Femur (tissue), 1 donor: ENCODE data around the gene KRTAP26-1.
A peak's percentile ranks its signal among the peaks of the same experiment; 100 is the strongest.

Source experiments
- DNase-seq: peaks from one replicate; pipeline ENCODE4 v3.0.0-alpha.2; 2017

Gene KRTAP26-1

GRCh38 chr21:30320215-30320614, at the start of gene KRTAP26-1:
Gene KRTAP26-1 (minus strand): TSS chr21:30320315. CDS start chr21:30320035, 280 bp downstream.
- no peak for DNase-seq

GRCh38 chr21:30355906-30356305, 35.8 kb upstream of the KRTAP26-1 start:
- no peak for DNase-seq

GRCh38 chr21:30354308-30355005, 34.3 kb upstream of the KRTAP26-1 start:
- DNase-seq, result no peak

GRCh38 chr21:30351534-30351933, 31.4 kb upstream of the KRTAP26-1 start:
- no peak for DNase-seq

- no peak for DNase-seq
Observed at GRCh38 chr21:30349572-30349971, 29.5 kb upstream of the KRTAP26-1 start.

- DNase-seq, result no peak
Observed at GRCh38 chr21:30348506-30348905, 28.4 kb upstream of the KRTAP26-1 start, which contains the start of gene KRTAP23-1. Gene KRTAP23-1 (minus strand): TSS chr21:30348606. CDS start chr21:30348606, 0 bp downstream.

- DNase-seq, result no peak
Observed at GRCh38 chr21:30345014-30345413, 24.9 kb upstream of the KRTAP26-1 start.

- DNase-seq, result no peak
Observed at GRCh38 chr21:30340714-30341573, 20.8 kb upstream of the KRTAP26-1 start.

GRCh38 chr21:30338717-30339116, 18.6 kb upstream of the KRTAP26-1 start:
- DNase-seq, result no peak

- no peak for DNase-seq
Observed at GRCh38 chr21:30337772-30338171, 17.7 kb upstream of the KRTAP26-1 start.

- no peak for DNase-seq
Observed at GRCh38 chr21:30337276-30337744, 17.2 kb upstream of the KRTAP26-1 start, which contains the start of gene KRTAP27-1. Gene KRTAP27-1 (minus strand): TSS chr21:30337694. CDS start chr21:30337668, 26 bp downstream.

GRCh38 chr21:30336596-30336995, 16.5 kb upstream of the KRTAP26-1 start:
- no peak for DNase-seq

GRCh38 chr21:30333736-30334135, 13.6 kb upstream of the KRTAP26-1 start:
- DNase-seq, result no peak

- no peak for DNase-seq
Observed at GRCh38 chr21:30332681-30333080, 12.6 kb upstream of the KRTAP26-1 start.

GRCh38 chr21:30329203-30329875, 9.2 kb upstream of the KRTAP26-1 start:
- no peak for DNase-seq

- no peak for DNase-seq
Observed at GRCh38 chr21:30326390-30326789, 6.3 kb upstream of the KRTAP26-1 start.

- DNase-seq, result no peak
Observed at GRCh38 chr21:30315701-30316100, 4.4 kb downstream of the KRTAP26-1 start.

- DNase-seq, result peak; percentile 29
Observed at GRCh38 chr21:30306884-30307283, 13.2 kb downstream of the KRTAP26-1 start.

- DNase-seq, result no peak
Observed at GRCh38 chr21:30305136-30305535, 15.0 kb downstream of the KRTAP26-1 start.

- no peak for DNase-seq
Observed at GRCh38 chr21:30289215-30289614, 30.9 kb downstream of the KRTAP26-1 start, which contains the start of gene KRTAP25-1. Gene KRTAP25-1 (minus strand): TSS chr21:30289514. CDS start chr21:30289490, 24 bp downstream.

GRCh38 chr21:30282850-30283249, 37.3 kb downstream of the KRTAP26-1 start, which contains the start of gene KRTAP24-1:
Gene KRTAP24-1 (minus strand): TSS chr21:30282950. CDS start chr21:30282932, 18 bp downstream.
- no peak for DNase-seq

GRCh38 chr21:30271611-30272010, 48.5 kb downstream of the KRTAP26-1 start:
- DNase-seq, result no peak

- DNase-seq, result peak; percentile 66
Observed at GRCh38 chr21:30271156-30271555, 49.0 kb downstream of the KRTAP26-1 start.
